Activated gamma-delta T cell treated with anti-CD3 and anti-CD28 coated beads, Interleukin-2, amount 50 U/mL, for 16 hours (primary cell): Measurements from ENCODE around the gene CACNG5.
"Not testable (repeated sequence)": the region's sequence is repeated elsewhere in the genome, so short reads cannot be mapped to it uniquely, and the experiment has no call there.

Experiments used
- DNase-seq: peaks from one replicate; pipeline ENCODE4 v3.0.0-alpha.2; 2020; ENCODE audit warnings: low read depth

Gene CACNG5

DNA sequence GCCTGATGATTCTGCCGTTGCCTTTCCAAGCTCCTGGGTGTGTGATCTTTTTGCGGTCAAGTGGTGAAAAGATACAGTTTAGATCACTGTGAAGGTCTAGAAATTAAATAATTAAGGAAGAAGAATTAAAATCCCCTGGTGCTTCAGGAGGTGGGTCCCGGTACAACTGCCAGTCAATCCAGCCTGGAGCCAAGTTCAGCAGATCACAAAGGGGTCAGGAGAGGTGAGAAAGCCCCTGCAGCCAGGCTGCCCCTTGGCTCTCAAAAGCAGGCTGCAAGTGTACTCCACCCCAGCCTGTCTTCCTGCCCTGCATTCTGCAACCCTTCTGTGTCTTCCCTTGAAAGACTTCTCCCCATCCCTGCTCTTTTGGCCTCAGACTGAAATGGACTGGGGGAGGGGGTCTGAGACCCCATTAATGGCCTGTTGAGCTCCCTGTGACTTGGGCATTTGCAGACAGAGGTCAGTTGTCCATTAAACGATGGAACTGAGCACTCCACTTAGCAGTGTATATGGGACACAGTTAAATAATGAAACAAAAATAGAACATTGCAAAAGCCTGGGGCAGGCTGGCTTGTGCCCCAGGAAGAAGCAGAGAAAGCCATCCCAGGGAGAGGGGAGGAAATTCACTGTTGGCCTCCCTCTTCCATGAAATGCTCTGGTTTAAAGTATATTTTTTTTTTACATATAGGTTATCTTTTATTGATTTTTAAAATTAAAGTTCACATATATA is 15.1 kb downstream of the CACNG5 start:
- no peak for DNase-seq

DNA sequence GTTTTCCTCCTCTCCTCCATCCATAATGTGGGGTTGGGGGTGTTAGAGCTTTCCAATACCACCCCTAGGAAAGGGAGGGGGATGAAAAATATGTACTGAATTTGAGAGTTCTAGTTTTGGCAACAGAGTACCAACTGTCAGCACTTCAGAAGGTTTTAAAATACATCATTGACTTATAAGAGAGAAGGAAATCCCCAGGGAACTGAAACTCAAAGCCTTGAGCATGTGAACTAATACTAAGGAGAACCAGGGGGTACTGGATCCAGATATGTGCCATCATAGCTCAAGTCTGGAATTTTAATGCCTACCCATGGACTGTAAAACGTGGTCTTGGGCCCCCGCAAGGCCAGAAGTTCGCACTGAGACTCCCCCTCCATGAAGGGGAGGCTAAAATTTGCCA is 15.8 kb downstream of the CACNG5 start:
- DNase-seq = no peak

DNA sequence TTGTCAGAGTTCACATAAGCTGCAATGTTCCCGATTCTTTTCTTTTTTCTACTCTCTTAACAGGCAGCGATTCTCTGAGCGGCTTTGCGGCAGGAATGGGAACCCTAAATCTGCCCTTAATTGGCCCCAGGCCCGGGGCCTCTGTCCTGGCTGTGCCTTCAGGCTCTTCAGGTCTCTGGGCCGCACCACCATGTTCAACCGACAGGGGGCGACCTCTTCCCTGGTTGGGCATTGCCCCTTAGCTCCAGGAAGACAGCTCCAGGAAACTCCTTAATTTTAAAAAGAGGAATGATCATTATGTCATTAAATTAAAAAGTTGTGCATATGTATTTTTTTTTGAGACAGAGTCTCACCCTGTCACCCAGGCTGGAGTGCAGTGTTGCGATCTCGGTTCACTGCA is 20.3 kb downstream of the CACNG5 start:
- DNase-seq = no peak

DNA sequence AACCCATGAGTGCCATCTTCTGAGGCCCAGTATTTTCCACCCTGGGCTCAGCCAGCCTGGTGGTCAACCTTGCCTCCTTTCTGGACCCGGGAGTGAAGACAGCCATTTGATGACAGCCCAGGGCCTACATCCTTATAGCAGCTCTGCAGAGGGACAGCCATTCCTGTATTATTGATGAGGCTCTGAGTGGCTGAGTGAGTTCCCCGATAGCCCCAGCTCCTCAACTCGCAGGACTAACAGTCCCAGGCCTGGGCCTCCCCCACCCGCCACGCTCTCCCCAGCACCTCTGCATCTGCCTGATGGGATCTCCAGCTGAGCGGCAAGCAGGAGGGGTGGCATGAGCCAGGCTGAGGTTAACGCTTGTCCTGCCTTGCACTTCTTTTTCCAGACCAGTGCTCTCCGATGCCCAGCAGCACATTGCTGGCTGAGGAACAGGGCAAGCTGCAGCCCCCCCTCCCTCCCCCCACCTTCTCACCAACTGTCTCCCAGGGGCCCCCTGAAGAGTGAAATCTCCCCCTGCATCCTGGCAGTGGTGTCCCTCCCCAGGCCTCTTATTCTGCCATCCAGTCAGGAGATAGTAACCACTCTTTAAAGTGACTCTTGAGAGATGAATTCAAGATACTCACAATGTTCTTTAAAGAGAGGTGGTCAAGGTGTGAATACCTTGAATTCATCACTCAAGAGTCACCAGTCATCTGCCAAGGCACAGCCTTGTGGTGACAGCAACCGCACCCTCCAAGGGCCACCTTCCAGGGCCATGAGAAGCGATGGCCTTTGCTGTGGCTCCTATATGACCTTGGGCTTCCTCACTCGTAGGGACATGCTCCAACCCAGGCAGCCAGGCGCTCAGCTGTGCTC is 23.5 kb downstream of the CACNG5 start:
- no peak for DNase-seq

DNA sequence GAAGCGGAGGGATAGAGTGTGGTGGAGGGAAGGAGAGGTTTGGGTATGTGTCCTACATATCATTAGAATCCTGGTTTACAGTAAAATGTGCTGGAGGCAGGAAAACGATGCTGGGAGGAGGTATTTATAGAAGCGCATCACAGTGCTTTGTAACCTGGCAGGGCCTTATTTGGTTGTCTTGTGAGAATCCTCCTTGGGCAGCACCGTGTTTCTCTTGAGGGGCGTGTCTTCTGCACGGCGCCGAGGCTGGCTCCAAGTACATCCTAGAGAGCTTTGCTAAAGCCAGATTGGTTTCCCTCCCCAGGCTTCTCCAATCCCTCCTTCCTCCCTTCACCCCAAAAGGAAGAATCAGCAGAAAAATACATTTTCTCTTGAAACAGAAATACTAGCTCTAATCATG is 24.4 kb downstream of the CACNG5 start:
- DNase-seq = no peak

DNA sequence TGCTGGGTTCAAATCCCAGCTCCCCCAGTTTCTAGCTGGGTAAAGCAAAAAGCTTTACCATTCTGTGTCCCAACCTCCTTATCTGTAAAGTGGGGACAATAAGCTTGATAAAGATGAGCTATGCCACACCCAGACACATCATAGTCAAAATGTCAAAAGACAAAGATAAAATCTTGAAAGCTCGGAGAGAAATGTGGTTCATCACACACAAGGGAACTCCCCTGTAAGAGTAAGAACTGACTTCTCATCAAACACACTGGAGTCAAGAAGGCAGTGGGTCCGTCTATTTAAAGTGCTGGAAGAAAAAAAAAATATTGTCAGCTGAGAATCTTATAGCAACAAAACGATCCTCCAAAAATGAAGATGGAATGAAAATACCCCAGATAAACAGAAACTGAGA is 25.3 kb downstream of the CACNG5 start:
- DNase-seq = no peak

DNA sequence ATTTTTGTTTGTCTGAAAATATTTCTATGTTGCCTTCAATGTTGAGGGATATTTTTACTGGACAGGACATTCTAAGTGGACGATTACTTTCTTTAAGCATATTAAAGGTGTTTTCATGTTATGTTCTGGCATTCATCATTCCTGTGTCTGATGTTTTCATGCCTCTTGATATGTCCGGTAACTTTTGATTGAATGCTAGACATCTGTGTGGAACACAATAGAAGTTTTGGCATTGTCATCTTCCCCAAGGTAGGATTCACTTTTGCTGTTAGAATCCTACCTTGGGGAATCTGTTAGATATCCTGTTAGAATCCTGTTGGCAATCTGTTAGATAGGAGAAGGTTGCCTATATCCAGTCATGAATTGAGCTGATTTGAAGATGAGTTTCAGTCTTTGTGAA is 28.9 kb downstream of the CACNG5 start:
- DNase-seq = no peak

DNA sequence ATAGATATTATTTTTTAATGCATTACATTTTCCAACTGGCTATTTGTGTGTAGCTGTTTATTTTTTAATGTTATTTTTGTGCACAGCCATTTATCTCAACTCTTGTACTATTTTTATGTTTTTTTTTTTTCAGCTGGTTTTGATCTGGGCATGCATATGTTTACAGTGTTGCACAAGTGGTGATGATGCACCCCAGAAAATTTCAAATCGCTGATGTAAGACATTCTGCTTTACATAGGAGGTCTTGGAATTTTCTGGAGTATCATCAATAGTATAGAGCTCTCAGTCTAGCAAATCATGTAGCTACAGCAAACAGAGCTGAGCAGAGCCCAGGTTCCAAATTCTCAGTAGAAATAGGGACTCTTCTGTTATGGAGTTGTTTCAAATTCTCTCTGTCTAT is 30.2 kb downstream of the CACNG5 start:
- no peak for DNase-seq

DNA sequence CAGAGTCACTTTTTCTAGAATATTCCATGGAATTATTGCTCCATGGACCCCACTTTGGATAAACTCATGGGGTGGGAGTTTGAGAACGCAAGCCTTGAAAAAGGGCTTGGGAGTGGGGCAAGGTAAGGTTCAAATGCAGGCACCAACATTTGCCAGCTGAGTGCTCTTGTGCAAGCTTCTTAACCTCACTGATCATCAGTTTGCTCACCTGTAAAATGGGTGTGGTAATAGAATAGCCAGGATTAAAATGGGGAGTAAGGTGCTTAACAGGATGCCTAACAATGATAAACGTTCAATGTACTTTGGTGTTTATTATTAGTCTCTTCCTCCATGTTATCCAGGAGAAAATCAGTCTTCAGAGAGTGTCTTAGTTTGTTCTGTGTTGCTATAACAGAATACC is 39.0 kb downstream of the CACNG5 start:
- DNase-seq = no peak

DNA sequence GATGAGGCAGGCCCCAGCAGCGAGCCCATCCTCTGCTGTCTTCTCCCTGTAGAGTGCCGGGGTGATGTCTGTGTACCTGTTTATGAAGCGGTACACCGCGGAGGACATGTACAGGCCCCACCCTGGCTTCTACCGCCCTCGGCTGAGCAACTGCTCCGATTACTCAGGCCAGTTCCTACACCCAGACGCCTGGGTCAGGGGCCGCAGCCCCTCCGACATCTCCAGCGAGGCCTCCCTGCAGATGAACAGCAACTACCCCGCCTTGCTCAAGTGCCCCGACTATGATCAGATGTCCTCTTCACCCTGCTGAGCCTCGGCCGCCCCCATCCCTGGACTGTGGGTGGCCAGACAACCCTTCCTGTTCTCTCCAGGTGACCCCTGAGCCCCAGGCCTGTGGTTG is 50.0 kb downstream of the CACNG5 start:
- DNase-seq = no peak

DNA sequence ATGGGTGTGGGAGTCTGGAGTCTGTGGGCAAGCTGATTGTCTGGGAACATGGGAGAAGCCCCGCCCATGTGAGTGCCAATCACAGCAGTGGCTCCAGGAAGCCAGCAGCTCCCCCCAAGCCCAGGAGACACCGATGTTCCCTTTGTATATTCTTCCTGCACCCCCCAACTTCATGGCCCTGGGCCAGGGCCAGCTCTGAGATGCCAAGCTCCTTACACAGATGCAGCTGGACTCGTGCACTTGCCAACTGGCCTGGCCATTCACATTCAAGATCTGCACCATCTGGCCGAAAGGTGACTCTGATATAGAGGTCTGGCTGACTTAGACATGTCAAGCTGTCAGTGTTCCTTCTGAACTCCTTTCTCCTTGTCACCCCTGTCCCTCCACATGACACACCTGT is 50.5 kb downstream of the CACNG5 start:
- no peak for DNase-seq

DNA sequence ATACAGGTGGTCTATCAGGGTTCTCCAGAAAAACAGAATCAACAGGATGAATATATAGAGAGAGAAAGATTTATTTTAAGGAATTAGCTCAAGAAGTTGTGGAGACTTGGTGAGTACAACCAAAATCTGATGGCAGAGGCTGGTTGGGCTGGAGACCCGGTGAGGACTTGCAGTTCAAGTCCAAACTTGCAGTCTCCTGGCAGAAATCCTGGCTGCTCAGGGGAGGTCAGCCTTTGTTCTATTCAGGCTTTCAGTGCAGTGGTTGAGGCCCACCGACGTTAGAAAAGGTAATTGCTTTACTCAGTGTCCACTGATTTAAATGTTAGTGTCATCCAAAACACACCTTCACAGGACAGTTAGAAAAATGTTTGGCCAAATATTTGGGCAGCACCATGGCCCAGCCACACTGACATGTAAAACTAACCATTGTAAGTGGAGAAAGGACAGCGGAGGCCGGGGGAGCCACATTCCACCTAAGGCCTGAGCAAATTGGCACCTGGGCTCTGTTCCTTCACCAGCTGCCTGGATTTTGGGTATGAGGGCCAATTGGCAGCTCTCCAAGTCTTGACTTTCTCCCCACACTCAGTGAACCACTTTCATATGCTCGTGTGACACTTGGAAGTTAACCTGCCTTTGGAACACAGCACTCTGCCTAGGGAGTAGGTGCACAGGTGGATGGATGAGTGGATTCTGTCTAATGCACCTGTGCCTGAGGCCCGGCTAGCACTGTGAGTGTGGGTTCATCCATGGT is 54.7 kb downstream of the CACNG5 start:
- no peak for DNase-seq

DNA sequence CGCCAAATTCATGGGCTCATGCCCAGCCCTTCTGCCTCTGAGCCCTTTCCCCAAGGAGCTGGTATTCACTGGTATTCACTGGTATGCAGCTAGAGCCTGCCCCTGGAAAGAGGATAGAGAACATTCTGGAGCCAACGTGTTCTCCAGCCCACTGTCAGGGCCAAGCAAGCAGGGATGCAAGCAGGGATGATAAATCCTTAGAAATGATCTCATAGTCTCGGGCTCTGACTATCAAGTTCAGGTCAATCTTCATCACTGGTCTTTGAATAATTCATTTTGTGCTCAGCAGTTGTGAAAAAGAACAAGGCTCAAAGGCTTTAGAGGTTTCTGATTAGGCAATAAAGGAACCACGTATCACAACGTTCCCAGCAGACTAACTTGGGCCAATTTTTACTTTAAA is 57.3 kb downstream of the CACNG5 start:
- no peak for DNase-seq

DNA sequence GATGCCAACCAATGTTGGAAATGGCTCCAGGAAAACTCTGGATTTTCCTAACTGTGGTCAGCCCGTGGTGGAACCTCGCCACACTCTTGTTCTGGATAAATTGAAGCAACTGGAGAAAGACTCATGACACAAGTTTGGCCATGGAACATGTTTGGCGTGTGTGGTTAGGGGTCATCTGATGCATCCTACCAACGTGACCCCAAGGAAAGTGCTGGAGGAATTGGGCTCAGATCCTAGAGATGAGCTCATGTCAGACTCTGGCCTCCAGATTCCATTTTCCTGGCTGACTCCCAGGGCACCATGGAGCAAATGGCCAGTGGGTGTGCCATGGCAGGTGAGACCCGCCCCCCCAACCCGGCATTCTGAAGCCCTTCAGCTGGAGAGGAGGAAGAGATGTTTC is 58.5 kb downstream of the CACNG5 start:
- DNase-seq = no peak

DNA sequence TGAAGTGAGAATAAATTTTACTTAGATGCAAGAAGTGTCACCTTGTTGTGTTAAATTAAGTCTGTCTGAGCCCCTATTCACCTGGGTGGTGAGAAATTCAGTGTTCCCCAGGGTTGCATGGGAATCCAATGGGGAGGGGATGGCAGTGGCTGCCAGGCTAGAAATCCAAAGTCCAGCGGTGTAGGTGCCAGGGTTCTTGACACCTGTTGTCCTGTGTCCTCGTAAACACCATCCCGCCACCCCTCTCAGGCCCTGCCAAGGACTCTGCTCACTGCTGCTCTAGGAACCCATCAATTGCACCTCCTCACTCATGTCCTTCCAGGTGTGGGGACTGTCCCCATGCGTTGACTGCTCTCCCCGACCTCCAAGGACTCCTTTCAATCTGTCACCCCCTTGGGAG is 58.9 kb downstream of the CACNG5 start:
- DNase-seq = no peak

DNA sequence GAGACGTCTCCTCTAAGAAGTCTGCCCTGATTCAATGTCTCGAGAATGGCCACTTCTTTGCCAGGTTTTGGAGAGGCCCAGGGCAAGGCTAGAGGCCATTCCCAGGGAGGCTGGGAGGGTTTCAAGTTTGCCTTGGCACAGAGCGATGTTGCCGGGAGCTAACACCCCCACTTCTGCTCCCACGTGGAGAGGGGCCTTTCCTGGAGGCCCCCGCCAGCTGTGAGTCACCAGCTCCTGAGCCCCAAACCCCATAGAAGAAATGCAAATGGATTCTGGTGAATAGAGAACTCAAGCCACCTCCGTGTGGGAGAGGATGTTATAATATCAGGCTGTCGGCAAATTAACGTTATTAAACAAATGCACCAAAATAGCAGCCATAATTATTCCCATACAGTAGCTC is 62.2 kb downstream of the CACNG5 start:
- no peak for DNase-seq

DNA sequence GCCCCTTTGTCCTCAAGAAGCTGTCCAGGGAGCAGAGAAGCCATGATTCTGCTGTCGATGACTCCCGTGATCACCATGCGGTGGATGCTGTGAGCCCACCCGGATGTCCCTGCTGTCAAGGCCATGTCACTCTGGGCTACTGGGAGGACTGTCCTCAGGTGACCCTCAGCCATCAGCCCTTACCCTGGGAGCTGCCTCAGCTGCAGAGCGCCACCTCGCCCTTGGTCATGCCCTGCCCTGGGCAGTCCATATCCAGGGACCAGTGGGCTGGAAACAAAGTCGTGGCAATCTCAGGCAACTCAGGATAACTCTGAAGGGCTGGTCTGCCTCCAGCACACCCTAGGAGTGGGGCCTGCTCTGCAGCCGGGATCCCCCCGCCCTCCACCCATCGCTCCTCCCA is 63.6 kb downstream of the CACNG5 start:
- no peak for DNase-seq

DNA sequence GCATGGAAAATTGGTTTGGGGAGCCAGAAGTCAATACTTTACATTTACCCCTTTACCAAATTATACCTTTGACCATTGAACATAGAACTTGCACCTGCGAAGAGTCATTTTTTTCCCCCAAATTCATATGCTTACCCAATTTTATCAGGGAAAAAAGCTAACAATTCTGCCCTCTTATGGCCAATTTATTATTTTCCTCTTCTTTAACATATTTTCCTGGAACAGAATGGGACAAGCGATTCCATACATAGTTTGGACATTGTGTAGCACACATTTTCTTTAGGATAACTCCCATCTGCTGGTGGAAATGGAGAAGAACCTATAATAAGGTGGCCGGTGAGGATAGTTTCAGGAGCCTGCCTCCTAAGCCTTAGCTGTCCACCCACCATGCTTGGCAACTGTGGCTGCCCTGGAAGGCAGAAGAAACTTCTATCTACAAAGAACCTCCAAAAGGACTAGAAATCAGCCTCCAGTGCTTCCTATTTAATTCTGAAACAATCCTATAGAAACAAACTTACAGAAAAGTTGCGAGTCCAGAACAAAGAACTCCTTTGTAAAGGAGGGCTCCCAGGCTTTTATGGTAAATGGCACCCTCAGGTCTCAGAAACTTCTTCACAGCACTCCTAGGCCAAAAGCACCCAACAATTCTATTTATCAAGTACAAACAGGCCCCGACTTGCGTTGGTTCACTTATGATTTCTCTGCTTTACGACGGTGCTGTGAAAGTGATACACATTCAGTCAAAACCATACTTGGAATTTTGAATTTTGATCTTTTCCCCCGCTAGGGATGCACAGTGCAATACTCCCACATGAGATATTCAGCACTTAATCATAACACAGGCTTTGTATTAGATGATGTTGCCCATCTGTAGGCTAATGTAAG is 65.5 kb downstream of the CACNG5 start:
- DNase-seq = no peak

DNA sequence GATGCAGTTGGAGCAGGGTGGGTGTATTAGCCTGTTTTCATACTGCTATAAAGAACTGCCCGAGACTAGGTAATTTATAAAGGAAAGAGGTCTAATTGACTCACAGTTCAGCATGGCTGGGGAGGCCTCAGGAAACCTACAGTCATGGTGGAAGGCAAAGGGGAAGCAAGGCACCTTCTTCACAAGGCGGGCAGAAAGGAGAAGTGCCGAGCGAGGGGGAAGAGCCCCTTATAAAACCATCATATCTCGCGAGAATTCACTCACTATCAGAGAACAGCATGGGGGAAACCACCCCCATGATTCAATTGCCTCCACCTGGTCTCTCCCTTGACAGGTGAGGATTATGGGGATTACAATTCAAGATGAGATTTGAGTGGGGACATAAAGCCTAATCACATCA is 68.4 kb downstream of the CACNG5 start:
- DNase-seq = not testable (repeated sequence)

DNA sequence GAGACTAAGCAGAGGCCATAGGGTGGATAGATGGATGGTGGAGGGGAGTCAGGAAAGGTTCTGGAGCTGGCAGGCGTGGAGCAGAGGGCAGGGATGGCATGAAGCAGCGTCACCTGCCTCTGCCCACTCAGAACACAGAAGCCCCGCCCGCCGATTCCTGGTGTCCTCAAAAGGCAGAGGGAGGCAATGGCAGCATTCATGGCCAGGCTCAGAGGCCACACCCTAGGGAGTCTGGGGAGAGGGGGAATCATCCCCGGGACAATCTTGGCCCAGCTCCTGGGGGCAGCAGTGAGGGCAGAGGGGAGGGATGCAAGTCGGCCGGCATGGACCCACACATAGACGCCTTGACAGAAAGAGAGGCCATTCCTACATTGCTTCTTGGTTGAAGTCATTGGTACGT is 68.9 kb downstream of the CACNG5 start:
- no peak for DNase-seq

DNA sequence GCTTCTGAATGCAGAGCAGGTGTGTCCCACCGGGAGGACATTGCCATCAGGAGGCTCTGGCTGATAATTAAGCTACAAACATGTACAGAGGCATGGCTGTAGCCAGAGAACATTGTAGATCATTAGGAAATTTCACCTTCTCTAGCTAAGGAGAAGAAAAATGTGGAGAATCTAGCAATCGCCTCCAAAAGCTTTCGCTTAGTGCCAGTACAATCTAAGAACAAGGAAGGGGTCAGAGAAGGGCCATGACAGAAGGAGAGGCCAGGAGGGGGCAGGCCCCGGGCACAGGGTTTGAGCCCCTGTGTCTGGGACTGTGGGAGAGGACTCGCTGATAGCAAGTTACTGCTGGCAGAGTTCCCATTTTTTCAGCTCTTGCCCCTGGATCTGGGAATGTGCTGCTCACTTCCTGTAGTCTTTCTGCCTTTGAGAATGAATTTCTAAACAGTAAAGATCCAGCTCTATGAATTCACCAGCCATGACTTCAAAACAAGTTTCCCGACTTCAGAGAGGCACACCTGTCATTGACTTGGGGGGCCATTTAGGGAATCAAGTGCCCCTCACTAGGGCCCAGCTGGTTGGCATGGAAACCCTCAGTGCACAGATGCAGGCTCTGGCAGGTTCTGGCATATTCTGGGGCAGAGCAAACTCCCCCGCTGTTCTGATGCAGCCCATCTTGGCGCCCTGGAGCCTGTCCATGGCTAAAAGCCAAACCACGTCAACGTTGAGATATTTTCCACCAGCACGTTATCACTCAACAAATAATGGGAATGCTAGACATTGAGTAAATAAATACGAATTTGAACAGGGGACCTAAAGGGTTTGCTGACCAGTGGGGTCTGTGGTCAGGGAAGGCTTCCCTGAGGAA is 70.1 kb downstream of the CACNG5 start:
- DNase-seq = no peak
